Upper lobe of left lung (tissue), 4 donors: ENCODE measurements around the gene USP13.

ENCODE experiments used
- CTCF ChIP-seq, 6 experiments: fragments of 450-650 bp in 4 of 6; fragments of 200-600 bp in 2 of 6; sonication (generic) in 2 of 6; IDR thresholded peaks; one replicate each; pipeline ENCODE4 v1.5.1; 2016 to 2019; ENCODE audit warnings: antibody characterized with exemption in 6 of 6
- EP300 ChIP-seq, 4 donors: sonication (generic); formaldehyde crosslinking; IDR thresholded peaks; one replicate each; pipeline ENCODE4 v1.5.1; 2017; ENCODE audit warnings: antibody characterized with exemption in 4 of 4, control low read depth in 2 of 4

DNA sequence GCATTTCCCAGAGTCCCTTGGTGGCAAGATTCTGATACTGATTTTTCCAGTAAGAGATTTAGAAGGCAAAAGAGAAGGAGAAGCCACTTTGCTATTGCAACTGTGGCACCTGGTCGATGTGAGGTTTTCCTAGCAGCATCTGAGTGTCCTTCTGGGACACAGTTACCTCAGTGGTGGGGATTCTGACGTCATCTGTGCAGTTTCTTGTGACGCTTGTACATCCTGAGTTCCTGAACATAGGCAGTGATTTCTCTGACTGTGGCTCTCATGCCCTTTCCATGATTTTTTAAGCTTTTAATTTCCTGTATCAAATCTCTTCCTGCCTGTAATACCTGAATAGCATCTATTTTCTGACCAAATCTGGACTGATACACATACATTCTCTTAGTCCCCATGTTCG, 8.9 kb downstream of the USP13 start:
- TF ChIP-seq CTCF (IDR thresholded peaks at IDR 0.05) (no peak), EP300 (IDR thresholded peaks at IDR 0.05) (no peak)
